Measurements from ENCODE around the gene APIP.

APIP gene

DNA sequence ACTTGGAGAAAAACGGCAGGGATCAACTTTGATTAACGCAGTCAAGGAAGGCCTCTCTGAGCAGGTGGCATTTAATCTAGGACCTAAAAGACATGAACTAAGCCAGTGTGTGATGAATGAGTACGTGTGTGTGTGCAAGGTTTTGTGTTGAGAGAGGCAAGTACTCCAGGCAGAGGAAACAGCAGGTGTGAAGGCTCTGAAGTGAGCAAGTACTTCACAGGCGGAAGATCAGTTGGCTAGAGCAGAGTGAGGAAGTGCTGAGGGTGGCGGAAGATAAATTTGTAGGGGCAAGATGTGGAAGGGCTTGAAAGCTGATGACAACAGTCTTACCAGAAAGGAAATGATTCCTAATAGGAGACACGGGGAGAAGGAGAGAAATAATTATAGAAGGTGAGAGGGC, 6.8 kb downstream of the APIP start:
- H3K4me3 ChIP-seq (ENCODE audit: low read depth, low read length), result no peak overlapping the region
- H3K79me2 ChIP-seq (ENCODE audit: control insufficient read depth, insufficient read depth, low read length, poor library complexity), result no peaks in the 10 kb centered on the region
- no CpG with 5 or more reads among the region's 6 CpGs for WGBS (ENCODE audit: extremely low coverage, insufficient coverage, insufficient read length)
- H3K79me1 ChIP-seq (ENCODE audit: low read length), result no peaks in the 10 kb centered on the region
- no peak overlapping the region for H3K4ac ChIP-seq (ENCODE audit: low read depth, low read length)
- H3K14ac ChIP-seq (ENCODE audit: low read length), result no peak overlapping the region
- H3K9ac ChIP-seq (ENCODE audit: low read length), result no peak overlapping the region
- DNase-seq, result no peak
- H3K4me1 ChIP-seq (ENCODE audit: control insufficient read depth in 1 of 2, insufficient read depth in 2 of 2, low read length in 2 of 2), result no peaks in the 10 kb centered on the region
- H2BK5ac ChIP-seq (ENCODE audit: low read depth, low read length, poor library complexity), result no peak overlapping the region
- peaks cover 0 to 3% of the 10 kb centered on the region in 2 experiments for H3K36me3 ChIP-seq (ENCODE audit: control insufficient read depth in 1 of 2, insufficient read depth in 2 of 2, low read length in 2 of 2)
- no peak overlapping the region for H4K91ac ChIP-seq (ENCODE audit: low read depth, low read length)
- H2BK120ac ChIP-seq (ENCODE audit: insufficient read depth, low read length, poor library complexity), result no peak overlapping the region
- no peak overlapping the region for H3K27ac ChIP-seq (ENCODE audit: low read depth, low read length)
- no peak overlapping the region for H3K4me2 ChIP-seq (ENCODE audit: low read length)
- no peak overlapping the region for H4K8ac ChIP-seq (ENCODE audit: low read depth, low read length)
- no peak overlapping the region for H4K12ac ChIP-seq (ENCODE audit: low read depth, low read length)
- H3K9me3 ChIP-seq (ENCODE audit: insufficient read depth, low read depth, low read length), result no peaks in the 10 kb centered on the region
- no peak overlapping the region for H3K18ac ChIP-seq (ENCODE audit: low read length)
- no peak overlapping the region for H2BK12ac ChIP-seq (ENCODE audit: low read length)
- H3K23ac ChIP-seq (ENCODE audit: low read length), result no peak overlapping the region
- no peaks in the 10 kb centered on the region for H3K27me3 ChIP-seq (ENCODE audit: insufficient read depth, low read length)
- H2AK5ac ChIP-seq (ENCODE audit: low read length), result no peak overlapping the region
- no peak overlapping the region for H2AFZ ChIP-seq (ENCODE audit: insufficient read depth, low read length, poor library complexity)

- H3K36me3 ChIP-seq (ENCODE audit: control insufficient read depth in 1 of 2, insufficient read depth in 2 of 2, low read length in 2 of 2), result no peaks in the 10 kb centered on the region
- no peaks in the 10 kb centered on the region for H3K79me2 ChIP-seq (ENCODE audit: control insufficient read depth, insufficient read depth, low read length, poor library complexity)
- H3K4me3 ChIP-seq (ENCODE audit: low read depth, low read length), result no peak overlapping the region
- no peaks in the 10 kb centered on the region for H3K9me3 ChIP-seq (ENCODE audit: insufficient read depth, low read depth, low read length)
- no peak overlapping the region for H4K12ac ChIP-seq (ENCODE audit: low read depth, low read length)
- no peaks in the 10 kb centered on the region for H3K79me1 ChIP-seq (ENCODE audit: low read length)
- H4K8ac ChIP-seq (ENCODE audit: low read depth, low read length), result no peak overlapping the region
- H3K18ac ChIP-seq (ENCODE audit: low read length), result no peak overlapping the region
- H3K4ac ChIP-seq (ENCODE audit: low read depth, low read length), result no peak overlapping the region
- H4K91ac ChIP-seq (ENCODE audit: low read depth, low read length), result no peak overlapping the region
- no peak overlapping the region for H2AK5ac ChIP-seq (ENCODE audit: low read length)
- no peak overlapping the region for H3K9ac ChIP-seq (ENCODE audit: low read length)
- H3K23ac ChIP-seq (ENCODE audit: low read length), result no peak overlapping the region
- H3K27ac ChIP-seq (ENCODE audit: low read depth, low read length), result no peak overlapping the region
- H3K4me2 ChIP-seq (ENCODE audit: low read length), result no peak overlapping the region
- DNase-seq, result no peak
- H3K27me3 ChIP-seq (ENCODE audit: insufficient read depth, low read length), result no peaks in the 10 kb centered on the region
- H2BK12ac ChIP-seq (ENCODE audit: low read length), result no peak overlapping the region
- no peak overlapping the region for H3K14ac ChIP-seq (ENCODE audit: low read length)
- no CpG with 5 or more reads among the region's 3 CpGs for WGBS (ENCODE audit: extremely low coverage, insufficient coverage, insufficient read length)
- H2BK120ac ChIP-seq (ENCODE audit: insufficient read depth, low read length, poor library complexity), result no peak overlapping the region
- no peak overlapping the region for H2AFZ ChIP-seq (ENCODE audit: insufficient read depth, low read length, poor library complexity)
- no peak overlapping the region for H2BK5ac ChIP-seq (ENCODE audit: low read depth, low read length, poor library complexity)
- H3K4me1 ChIP-seq (ENCODE audit: control insufficient read depth in 1 of 2, insufficient read depth in 2 of 2, low read length in 2 of 2), result no peaks in the 10 kb centered on the region
Measured at GRCh38 chr11:34907934-34908593, 8.1 kb downstream of the APIP start.

- no peak for DNase-seq
- no CpG with 5 or more reads among the region's 7 CpGs for WGBS (ENCODE audit: extremely low coverage, insufficient coverage, insufficient read length)
- H4K91ac ChIP-seq (ENCODE audit: low read depth, low read length), result no peak overlapping the region
- H4K8ac ChIP-seq (ENCODE audit: low read depth, low read length), result no peak overlapping the region
- H2BK5ac ChIP-seq (ENCODE audit: low read depth, low read length, poor library complexity), result no peak overlapping the region
- no peak overlapping the region for H2BK120ac ChIP-seq (ENCODE audit: insufficient read depth, low read length, poor library complexity)
- no peaks in the 10 kb centered on the region for H3K79me1 ChIP-seq (ENCODE audit: low read length)
- no peak overlapping the region for H2BK12ac ChIP-seq (ENCODE audit: low read length)
- peaks cover 0 to 3% of the 10 kb centered on the region in 2 experiments for H3K36me3 ChIP-seq (ENCODE audit: control insufficient read depth in 1 of 2, insufficient read depth in 2 of 2, low read length in 2 of 2)
- peaks cover 3% of the 10 kb centered on the region for H3K9me3 ChIP-seq (ENCODE audit: insufficient read depth, low read depth, low read length)
- no peak overlapping the region for H4K12ac ChIP-seq (ENCODE audit: low read depth, low read length)
- H3K9ac ChIP-seq (ENCODE audit: low read length), result no peak overlapping the region
- no peak overlapping the region for H3K27ac ChIP-seq (ENCODE audit: low read depth, low read length)
- H3K4me3 ChIP-seq (ENCODE audit: low read depth, low read length), result no peak overlapping the region
- no peak overlapping the region for H2AFZ ChIP-seq (ENCODE audit: insufficient read depth, low read length, poor library complexity)
- H3K27me3 ChIP-seq (ENCODE audit: insufficient read depth, low read length), result no peaks in the 10 kb centered on the region
- H3K14ac ChIP-seq (ENCODE audit: low read length), result no peak overlapping the region
- no peaks in the 10 kb centered on the region for H3K4me1 ChIP-seq (ENCODE audit: control insufficient read depth in 1 of 2, insufficient read depth in 2 of 2, low read length in 2 of 2)
- no peak overlapping the region for H3K4ac ChIP-seq (ENCODE audit: low read depth, low read length)
- H3K4me2 ChIP-seq (ENCODE audit: low read length), result no peak overlapping the region
- H3K18ac ChIP-seq (ENCODE audit: low read length), result no peak overlapping the region
- no peak overlapping the region for H3K23ac ChIP-seq (ENCODE audit: low read length)
- H3K79me2 ChIP-seq (ENCODE audit: control insufficient read depth, insufficient read depth, low read length, poor library complexity), result no peaks in the 10 kb centered on the region
- no peak overlapping the region for H2AK5ac ChIP-seq (ENCODE audit: low read length)
Measured at GRCh38 chr11:34905666-34906065, 10.5 kb downstream of the APIP start.

- DNase-seq, result no peak
- no peak overlapping the region for H2BK12ac ChIP-seq (ENCODE audit: low read length)
- no peak overlapping the region for H3K18ac ChIP-seq (ENCODE audit: low read length)
- H4K8ac ChIP-seq (ENCODE audit: low read depth, low read length), result no peak overlapping the region
- no peak overlapping the region for H3K27ac ChIP-seq (ENCODE audit: low read depth, low read length)
- no peak overlapping the region for H4K12ac ChIP-seq (ENCODE audit: low read depth, low read length)
- H2AK5ac ChIP-seq (ENCODE audit: low read length), result no peak overlapping the region
- no peaks in the 10 kb centered on the region for H3K27me3 ChIP-seq (ENCODE audit: insufficient read depth, low read length)
- no peaks in the 10 kb centered on the region for H3K79me2 ChIP-seq (ENCODE audit: control insufficient read depth, insufficient read depth, low read length, poor library complexity)
- no peak overlapping the region for H2BK120ac ChIP-seq (ENCODE audit: insufficient read depth, low read length, poor library complexity)
- peaks cover 7% of the 10 kb centered on the region for H3K9me3 ChIP-seq (ENCODE audit: insufficient read depth, low read depth, low read length)
- no peak overlapping the region for H3K9ac ChIP-seq (ENCODE audit: low read length)
- H3K4ac ChIP-seq (ENCODE audit: low read depth, low read length), result no peak overlapping the region
- no peak overlapping the region for H3K23ac ChIP-seq (ENCODE audit: low read length)
- H3K4me2 ChIP-seq (ENCODE audit: low read length), result no peak overlapping the region
- H3K14ac ChIP-seq (ENCODE audit: low read length), result no peak overlapping the region
- no peak overlapping the region for H4K91ac ChIP-seq (ENCODE audit: low read depth, low read length)
- H3K4me1 ChIP-seq (ENCODE audit: control insufficient read depth in 1 of 2, insufficient read depth in 2 of 2, low read length in 2 of 2), result no peaks in the 10 kb centered on the region
- H3K79me1 ChIP-seq (ENCODE audit: low read length), result no peaks in the 10 kb centered on the region
- peaks cover 0 to 3% of the 10 kb centered on the region in 2 experiments for H3K36me3 ChIP-seq (ENCODE audit: control insufficient read depth in 1 of 2, insufficient read depth in 2 of 2, low read length in 2 of 2)
- no CpG with 5 or more reads among the region's 3 CpGs for WGBS (ENCODE audit: extremely low coverage, insufficient coverage, insufficient read length)
- no peak overlapping the region for H2BK5ac ChIP-seq (ENCODE audit: low read depth, low read length, poor library complexity)
- no peak overlapping the region for H3K4me3 ChIP-seq (ENCODE audit: low read depth, low read length)
- no peak overlapping the region for H2AFZ ChIP-seq (ENCODE audit: insufficient read depth, low read length, poor library complexity)
Measured at GRCh38 chr11:34904421-34904955, 11.7 kb downstream of the APIP start.
